HG02943 (cell line): Measurements from ENCODE around the gene KRTAP9-4.
"Not testable (repeated sequence)": the region's sequence is repeated elsewhere in the genome, so short reads cannot be mapped to it uniquely, and the experiment has no call there.

ENCODE experiments used
- ATAC-seq: cut with Tn5 transposase; IDR thresholded peaks from one replicate; pipeline ENCODE4 v1.9.1; 2021; ENCODE audit warnings: mild to moderate bottlenecking, low read depth, moderate library complexity; ENCODE audit not compliant: unreplicated experiment

Gene KRTAP9-4, protein sequence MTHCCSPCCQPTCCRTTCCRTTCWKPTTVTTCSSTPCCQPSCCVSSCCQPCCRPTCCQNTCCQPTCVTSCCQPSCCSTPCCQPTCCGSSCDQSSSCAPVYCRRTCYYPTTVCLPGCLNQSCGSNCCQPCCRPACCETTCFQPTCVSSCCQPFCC

DNA sequence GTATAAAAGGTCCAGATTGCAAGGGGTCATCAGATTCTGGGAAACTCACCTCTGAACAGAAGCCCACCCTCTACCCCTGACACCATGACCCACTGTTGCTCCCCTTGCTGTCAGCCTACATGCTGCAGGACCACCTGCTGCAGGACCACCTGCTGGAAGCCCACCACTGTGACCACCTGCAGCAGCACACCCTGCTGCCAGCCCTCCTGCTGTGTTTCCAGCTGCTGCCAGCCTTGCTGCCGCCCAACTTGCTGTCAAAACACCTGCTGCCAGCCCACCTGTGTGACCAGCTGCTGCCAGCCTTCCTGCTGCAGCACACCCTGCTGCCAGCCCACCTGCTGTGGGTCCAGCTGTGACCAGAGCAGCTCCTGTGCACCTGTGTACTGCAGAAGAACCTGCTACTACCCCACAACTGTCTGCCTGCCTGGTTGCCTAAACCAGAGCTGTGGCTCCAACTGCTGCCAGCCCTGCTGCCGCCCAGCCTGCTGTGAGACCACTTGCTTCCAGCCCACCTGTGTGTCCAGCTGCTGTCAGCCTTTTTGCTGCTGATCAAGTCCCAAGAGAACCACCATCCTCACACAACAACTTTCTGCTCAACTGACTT is at the start of gene KRTAP9-4:
KRTAP9-4 (plus strand) TSS at position 51 of the 604 bp plus-strand sequence; CDS start at position 85, 34 bp downstream.
- ATAC-seq: not testable (repeated sequence)

DNA sequence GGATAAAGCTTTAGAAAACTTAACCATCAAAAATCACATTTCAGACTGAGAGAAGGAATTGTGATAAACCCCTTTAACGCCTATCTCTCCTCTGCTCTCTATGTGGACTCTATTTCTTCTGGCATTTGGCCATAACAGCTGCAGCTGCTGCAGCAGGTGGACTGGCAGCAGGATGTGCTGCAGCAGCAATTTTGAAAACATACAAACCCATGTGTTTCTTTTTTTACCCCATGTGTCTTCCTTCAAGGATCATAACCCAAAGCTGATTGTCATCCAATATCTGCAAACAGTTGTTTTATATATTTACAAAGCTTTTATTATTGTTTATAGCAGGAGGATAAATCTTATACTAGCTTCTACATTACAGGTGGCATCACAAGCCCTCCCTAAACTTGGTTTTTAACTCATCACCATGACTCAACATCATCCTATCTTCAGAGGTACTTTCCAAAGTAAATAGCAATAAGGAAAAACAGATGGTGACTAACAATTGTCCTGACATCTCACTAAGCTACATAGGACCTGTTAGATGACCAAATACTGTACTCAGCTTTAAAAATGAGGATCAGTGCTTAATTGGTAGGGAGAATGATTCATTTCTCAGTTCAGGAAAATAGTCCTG is 37.5 kb upstream of the KRTAP9-4 start:
- no peak for ATAC-seq

DNA sequence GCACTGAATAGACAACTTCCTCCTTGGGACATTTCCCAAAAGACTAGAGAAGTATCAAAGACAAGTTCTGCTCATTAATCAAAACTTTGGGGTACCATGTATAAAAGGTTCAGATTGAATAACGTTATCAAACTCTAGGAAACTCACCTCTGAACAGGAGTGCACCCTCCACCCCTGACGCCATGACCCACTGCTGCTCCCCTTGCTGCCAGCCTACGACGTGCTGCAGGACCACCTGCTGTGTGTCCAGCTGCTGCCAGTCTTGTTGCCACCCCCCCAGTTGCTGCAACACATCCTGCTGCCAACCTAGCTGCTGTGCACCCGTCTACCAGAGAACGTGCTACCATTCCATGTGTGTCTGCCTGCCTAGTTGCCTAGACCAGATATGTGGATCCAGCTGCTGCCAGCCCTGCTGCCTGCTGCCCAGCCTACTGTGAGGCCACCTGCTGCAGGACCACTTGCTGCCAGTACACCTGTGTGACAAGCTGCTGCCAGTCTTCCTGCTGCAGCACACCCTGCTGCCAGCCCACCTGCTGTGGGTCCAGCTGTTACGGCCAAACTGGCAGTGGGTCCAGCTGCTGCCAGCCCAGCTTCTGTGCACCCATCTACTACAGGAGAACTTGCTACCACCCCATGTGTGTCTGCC is 36.8 kb upstream of the KRTAP9-4 start:
- ATAC-seq: no peak

DNA sequence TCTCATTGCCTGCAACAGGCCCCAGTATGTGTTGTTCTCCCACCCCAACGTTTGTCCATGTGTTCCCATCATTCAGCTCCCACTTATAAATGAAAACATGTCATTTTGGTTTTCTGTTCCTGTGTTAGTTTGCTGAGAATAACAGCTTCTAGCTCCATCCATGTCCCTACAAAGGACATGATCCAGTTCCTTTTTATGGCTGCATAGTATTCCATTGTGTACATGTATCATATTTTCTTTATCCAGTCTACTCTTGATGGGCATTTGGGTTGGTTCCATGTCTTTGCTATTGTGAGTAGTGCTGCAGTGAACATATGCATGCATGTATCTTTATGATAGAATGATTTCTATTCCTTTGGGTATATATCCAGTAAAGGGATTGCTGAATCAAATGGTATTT is 33.8 kb upstream of the KRTAP9-4 start:
- no peak for ATAC-seq

GRCh38 chr17:41223821-41224220 is 25.7 kb upstream of the KRTAP9-4 start:
- no peak for ATAC-seq

GRCh38 chr17:41226051-41226450 is 23.4 kb upstream of the KRTAP9-4 start:
- ATAC-seq: no peak

GRCh38 chr17:41226598-41227095 is 22.8 kb upstream of the KRTAP9-4 start, which contains the start of gene KRTAP9-2:
KRTAP9-2 (plus strand) TSS chr17:41226648; CDS start chr17:41226655, 7 bp downstream.
- ATAC-seq: not testable (repeated sequence)

DNA sequence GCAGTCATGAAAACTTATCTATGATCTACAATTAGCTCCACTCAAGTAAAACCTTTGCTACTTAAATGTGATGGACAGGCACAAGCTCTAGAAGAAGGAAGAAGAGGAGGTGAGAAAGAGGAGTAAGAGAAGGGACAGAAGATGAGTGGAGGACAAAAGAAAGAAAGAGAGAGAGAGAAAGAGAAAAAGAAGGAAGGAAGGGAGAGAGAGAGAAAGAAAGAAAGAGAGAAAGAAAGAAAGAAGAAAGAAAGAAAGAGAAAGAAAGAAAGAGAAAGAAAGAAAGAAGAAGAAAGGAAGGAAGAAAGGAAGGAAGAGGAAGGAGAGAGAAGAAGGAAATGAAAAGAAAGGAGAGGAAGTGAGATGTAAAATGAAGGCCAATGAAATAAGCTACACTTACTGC is 19.4 kb upstream of the KRTAP9-4 start:
- ATAC-seq: no peak

- ATAC-seq: no peak
Measured at GRCh38 chr17:41231731-41232130, 17.8 kb upstream of the KRTAP9-4 start.

DNA sequence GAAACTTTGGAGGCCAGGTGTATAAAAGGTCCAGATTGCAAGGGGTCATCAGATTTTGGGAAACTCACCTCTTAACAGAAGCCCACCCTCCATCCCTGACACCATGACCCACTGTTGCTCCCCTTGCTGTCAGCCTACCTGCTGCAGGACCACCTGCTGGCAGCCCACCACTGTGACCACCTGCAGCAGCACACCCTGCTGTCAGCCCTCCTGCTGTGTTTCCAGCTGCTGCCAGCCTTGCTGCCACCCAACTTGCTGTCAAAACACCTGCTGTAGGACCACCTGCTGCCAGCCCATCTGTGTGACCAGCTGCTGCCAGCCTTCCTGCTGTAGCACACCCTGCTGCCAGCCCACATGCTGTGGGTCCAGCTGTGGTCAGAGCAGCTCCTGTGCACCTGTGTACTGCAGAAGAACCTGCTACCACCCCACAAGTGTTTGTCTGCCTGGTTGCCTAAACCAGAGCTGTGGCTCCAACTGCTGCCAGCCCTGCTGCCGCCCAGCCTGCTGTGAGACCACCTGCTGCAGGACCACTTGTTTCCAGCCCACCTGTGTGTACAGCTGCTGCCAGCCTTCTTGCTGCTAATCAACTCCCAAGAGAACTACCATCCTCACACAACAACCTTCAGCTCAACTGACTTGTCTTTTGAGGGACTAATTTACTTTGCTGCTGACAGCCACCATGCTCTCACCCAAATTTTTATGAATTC is 16.9 kb upstream of the KRTAP9-4 start, which contains the start of gene KRTAP9-3:
KRTAP9-3 (plus strand) TSS at position 51 of the 707 bp plus-strand sequence; CDS start at position 104, 53 bp downstream.
- ATAC-seq: not testable (repeated sequence)

- ATAC-seq: not testable (repeated sequence)
Measured at GRCh38 chr17:41237116-41237515, 12.4 kb upstream of the KRTAP9-4 start.

- not testable (repeated sequence) for ATAC-seq
Measured at GRCh38 chr17:41237949-41238437, 11.5 kb upstream of the KRTAP9-4 start, which contains the start of gene KRTAP9-8. KRTAP9-8 (plus strand) TSS chr17:41237999; CDS start chr17:41238052, 53 bp downstream.

GRCh38 chr17:41246995-41247787 is 2.3 kb upstream of the KRTAP9-4 start:
- not testable (repeated sequence) for ATAC-seq

DNA sequence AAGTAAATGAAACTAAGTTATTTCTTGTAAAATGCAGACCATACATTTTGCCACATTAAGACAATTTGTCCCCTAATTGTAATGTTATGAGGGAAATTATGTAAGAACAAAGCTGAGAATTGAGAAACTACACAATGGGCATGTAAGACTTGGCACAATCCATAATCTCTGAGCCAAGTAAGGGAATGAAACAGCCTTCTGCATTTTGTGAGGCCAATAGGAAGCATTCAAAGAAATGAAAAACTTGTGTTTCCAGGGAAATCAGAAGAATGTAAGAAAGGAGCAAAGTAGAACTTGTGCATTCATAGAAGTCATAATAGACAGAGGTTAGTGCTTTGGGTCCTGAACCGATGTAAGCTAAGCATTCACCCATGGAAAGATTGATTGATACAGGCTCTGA is 1.8 kb downstream of the KRTAP9-4 start:
- ATAC-seq: no peak

DNA sequence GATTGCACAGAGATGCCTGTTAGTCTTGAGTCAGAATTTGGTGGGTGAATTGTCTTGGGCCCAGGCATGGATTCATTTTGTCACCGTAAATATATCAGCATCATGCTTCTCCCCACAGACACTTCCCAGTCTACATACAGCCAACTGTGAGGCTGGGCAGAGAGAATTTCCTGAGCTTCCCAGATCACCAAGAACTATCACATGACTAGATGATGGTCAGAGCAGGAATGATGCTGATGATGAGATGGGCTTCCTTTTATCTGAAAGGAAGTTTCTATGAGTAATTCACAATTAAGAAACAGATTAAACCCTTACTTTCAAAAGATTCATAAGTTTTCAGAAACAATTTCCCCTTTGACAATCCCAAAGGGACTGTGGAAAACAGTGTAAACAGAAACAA is 5.4 kb downstream of the KRTAP9-4 start:
- no peak for ATAC-seq

- not testable (repeated sequence) for ATAC-seq
Measured at GRCh38 chr17:41255381-41256290, 6.1 kb downstream of the KRTAP9-4 start, which contains the start of gene KRTAP9-9. KRTAP9-9 (plus strand) TSS chr17:41255384.

DNA sequence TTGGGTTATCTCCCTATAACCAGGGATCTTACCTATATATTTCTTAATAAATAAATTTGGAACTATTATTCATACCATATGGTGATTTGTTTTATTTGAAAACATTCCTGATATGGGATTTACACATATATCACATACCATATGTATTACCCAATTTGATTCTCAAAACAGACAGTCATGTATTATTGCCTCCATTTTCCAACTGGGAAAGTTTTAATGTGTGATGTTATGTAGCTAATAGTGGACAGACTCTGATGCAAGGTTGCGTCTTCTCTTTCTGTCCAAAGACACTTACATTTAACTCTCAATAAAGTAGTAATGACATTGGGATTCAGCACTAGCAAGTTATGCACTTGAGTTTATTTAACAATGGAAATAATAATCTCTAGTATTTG is 6.8 kb downstream of the KRTAP9-4 start:
- ATAC-seq: no peak

GRCh38 chr17:41258406-41258805 is 8.9 kb downstream of the KRTAP9-4 start:
- no peak for ATAC-seq
